H9 (cell line): Measurements from ENCODE around the gene MAPK7. TPM values are rescaled to one million over a fixed set of nuclear protein-coding genes. Genes with fewer than 3 reads are reported as not detected.
A peak's percentile ranks its signal among the peaks of the same experiment; 100 is the strongest.

Experiments used
- DNase-seq: peaks from one replicate; pipeline ENCODE4 v3.0.0-alpha.2; 2017
- H2AFZ ChIP-seq: one replicate; pipeline ENCODE4 v1.6.1; 2013; ENCODE audit warnings: mild to moderate bottlenecking, low read length, control low read depth, moderate library complexity
- H2AK5ac ChIP-seq: 2 replicates; pipeline ENCODE4 v1.6.1; 2013; ENCODE audit warnings: low read length, control low read depth, mixed read lengths; ENCODE audit not compliant: insufficient read length
- H2BK120ac ChIP-seq: one replicate; pipeline ENCODE4 v1.6.1; 2013; ENCODE audit warnings: low read depth, mild to moderate bottlenecking, low read length, control low read depth, inconsistent platforms; ENCODE audit not compliant: poor library complexity, severe bottlenecking
- H2BK12ac ChIP-seq: 2 replicates; pipeline ENCODE4 v1.6.1; 2013; ENCODE audit warnings: low read length, control low read depth, mixed read lengths, low read depth; ENCODE audit not compliant: insufficient read length
- H2BK15ac ChIP-seq: 2 replicates; pipeline ENCODE4 v1.6.1; 2013; ENCODE audit warnings: low read depth, low read length, control low read depth
- H2BK20ac ChIP-seq: one replicate; pipeline ENCODE4 v1.6.1; 2013; ENCODE audit warnings: low read depth, mild to moderate bottlenecking, low read length, control low read depth, inconsistent platforms; ENCODE audit not compliant: poor library complexity, severe bottlenecking
- H2BK5ac ChIP-seq: 2 replicates; pipeline ENCODE4 v1.6.1; 2013; ENCODE audit warnings: low read length, control low read depth, mixed read lengths; ENCODE audit not compliant: insufficient read length
- H3K14ac ChIP-seq: 2 replicates; pipeline ENCODE4 v1.6.1; 2013; ENCODE audit warnings: low read length, control low read depth; ENCODE audit not compliant: insufficient read depth
- H3K18ac ChIP-seq: 2 replicates; pipeline ENCODE4 v1.6.1; 2013; ENCODE audit warnings: low read depth, mild to moderate bottlenecking, mixed read lengths, low read length, control low read depth; ENCODE audit not compliant: insufficient read length
- H3K23ac ChIP-seq: 2 replicates; pipeline ENCODE4 v1.6.1; 2013; ENCODE audit warnings: low read length, control low read depth, mixed read lengths, low read depth; ENCODE audit not compliant: insufficient read length
- H3K23me2 ChIP-seq: 2 replicates; pipeline ENCODE4 v1.6.1; 2013; ENCODE audit warnings: low read depth, mild to moderate bottlenecking, mixed read lengths, low read length, control low read depth; ENCODE audit not compliant: insufficient read length, poor library complexity, severe bottlenecking
- H3K27ac ChIP-seq: 2 replicates; pipeline ENCODE4 v1.5.1; 2013; ENCODE audit warnings: low read length, control low read depth, mixed read lengths, low read depth; ENCODE audit not compliant: insufficient read length
- H3K27me3 ChIP-seq: 2 replicates; pipeline ENCODE4 v1.6.1; 2013; ENCODE audit warnings: low read length, control low read depth, inconsistent platforms; ENCODE audit not compliant: insufficient read depth
- H3K4ac ChIP-seq: 2 replicates; pipeline ENCODE4 v1.6.1; 2013; ENCODE audit warnings: low read depth, mild to moderate bottlenecking, control low read depth, inconsistent platforms, low read length, moderate library complexity
- H3K4me1 ChIP-seq: 2 replicates; pipeline ENCODE4 v1.6.1; 2013; ENCODE audit warnings: low read length, control low read depth, inconsistent platforms; ENCODE audit not compliant: insufficient read depth
- H3K4me2 ChIP-seq: 2 replicates; pipeline ENCODE4 v1.6.1; 2013; ENCODE audit warnings: low read length, control low read depth, mixed read lengths; ENCODE audit not compliant: insufficient read length, insufficient read depth
- H3K56ac ChIP-seq: 2 replicates; pipeline ENCODE4 v1.6.1; 2013; ENCODE audit warnings: low read depth, mild to moderate bottlenecking, mixed read lengths, low read length, control low read depth; ENCODE audit not compliant: insufficient read length
- H3K79me1 ChIP-seq: 2 replicates; pipeline ENCODE4 v1.6.1; 2013; ENCODE audit warnings: low read depth, mild to moderate bottlenecking, moderate library complexity, low read length, control low read depth, inconsistent platforms; ENCODE audit not compliant: insufficient read depth, poor library complexity, severe bottlenecking
- H3K79me2 ChIP-seq: 2 replicates; pipeline ENCODE4 v1.6.1; 2013; ENCODE audit warnings: low read length, control low read depth, inconsistent platforms; ENCODE audit not compliant: insufficient read depth
- H3K9ac ChIP-seq: 2 replicates; pipeline ENCODE4 v1.6.1; 2013; ENCODE audit warnings: low read length, control low read depth, mixed read lengths; ENCODE audit not compliant: insufficient read length; ENCODE audit errors: extremely low read depth
- H3K9me3 ChIP-seq: one replicate; pipeline ENCODE4 v1.6.1; 2013; ENCODE audit warnings: low read depth, low read length, inconsistent platforms; ENCODE audit not compliant: control insufficient read depth
- H3T11ph ChIP-seq: one replicate; pipeline ENCODE4 v1.6.1; 2013; ENCODE audit warnings: mild to moderate bottlenecking, low read length, control low read depth, inconsistent platforms
- H4K20me1 ChIP-seq: one replicate; pipeline ENCODE4 v1.6.1; 2013; ENCODE audit not compliant: control insufficient read depth, insufficient read length, insufficient read depth
- H4K5ac ChIP-seq: 2 replicates; pipeline ENCODE4 v1.6.1; 2013; ENCODE audit warnings: low read depth, mild to moderate bottlenecking, mixed read lengths, low read length, control low read depth; ENCODE audit not compliant: insufficient read length
- H4K8ac ChIP-seq: replicated peaks from 2 replicates; pipeline ENCODE4 v1.6.1; 2013; ENCODE audit warnings: low read length, control low read depth, mixed read lengths, low read depth; ENCODE audit not compliant: insufficient read length
- H4K91ac ChIP-seq: 2 replicates; pipeline ENCODE4 v1.6.1; 2013; ENCODE audit warnings: low read depth, mild to moderate bottlenecking, moderate library complexity, mixed read lengths, low read length, control low read depth; ENCODE audit not compliant: insufficient read length
- H3K27ac Mint-ChIP-seq, 3 experiments: 2 replicates in 2 of 3; 3 replicates in 1 of 3; pipeline ENCODE4 v1.8.0; 2020 to 2021; ENCODE audit warnings: mixed read lengths in 3 of 3, mild to moderate bottlenecking in 1 of 3, moderate library complexity in 1 of 3
- H3K27me3 Mint-ChIP-seq: 2 replicates; pipeline ENCODE4 v1.8.0; 2021; ENCODE audit warnings: low read depth, mild to moderate bottlenecking, moderate library complexity, mixed read lengths
- H3K36me3 Mint-ChIP-seq, 3 experiments: 2 replicates in 2 of 3; 3 replicates in 1 of 3; pipeline ENCODE4 v1.8.0; 2020 to 2021; ENCODE audit warnings: low read depth in 3 of 3, mixed read lengths in 3 of 3; ENCODE audit not compliant: insufficient read depth in 1 of 3
- H3K4me1 Mint-ChIP-seq, 2 experiments: 2 replicates each; pipeline ENCODE4 v1.8.0; 2020; ENCODE audit warnings: mixed read lengths in 2 of 2
- H3K4me3 Mint-ChIP-seq, 2 experiments: 2 replicates in 1 of 2; 3 replicates in 1 of 2; pipeline ENCODE4 v1.8.0; 2020 to 2021; ENCODE audit warnings: mild to moderate bottlenecking in 2 of 2, mixed read lengths in 2 of 2, moderate library complexity in 1 of 2
- H3K9me3 Mint-ChIP-seq, 2 experiments: 2 replicates in 1 of 2; 3 replicates in 1 of 2; pipeline ENCODE4 v1.8.0; 2020; ENCODE audit warnings: mild to moderate bottlenecking in 2 of 2, mixed read lengths in 2 of 2, moderate library complexity in 1 of 2
- CTCF ChIP-seq: fragments of 200-600 bp; sonication (generic); conservative IDR thresholded peaks from 3 replicates; pipeline ENCODE4 v1.8.0; 2021; ENCODE audit warnings: antibody characterized with exemption, mild to moderate bottlenecking
- WGBS: extraction: QIAGEN DNeasy Blood & Tissue Kit; methylation state at CpG from one replicate; pipeline ENCODE4 v1.1.7; 2013; ENCODE audit warnings: missing lambda C conversion rate, low lambda C conversion rate, mixed read lengths; ENCODE audit not compliant: insufficient read length; ENCODE audit errors: extremely low coverage; 5-methylcytosine and 5-hydroxymethylcytosine counted together
- total RNA-seq: library from RNA; stranded (reverse); gene quantifications from 2 replicates; pipeline ENCODE4 v1.2.1, GENCODE V29; 2021

The MAPK7 gene
- total RNA-seq, 1 experiment from 2014 or later, result 43.8 TPM

- Mint-ChIP-seq H3K4me3 (no peak overlapping the region), H3K9me3 (peaks cover 0 to 2% of the 10 kb centered on the region in 2 experiments; a peak in 1 of 5 replicates), H3K36me3 (peaks cover 33 to 54% (median 52%) of the 10 kb centered on the region in 3 experiments), H3K27me3 (no peaks in the 10 kb centered on the region), H3K4me1 (peaks cover 28 to 43% of the 10 kb centered on the region in 2 experiments), H3K27ac (peak overlapping the region in 2 of 3 experiments; percentile 64 to 97; a peak in 4 of 7 replicates)
- no peaks in the 10 kb centered on the region for H3K27me3 ChIP-seq
- H4K91ac ChIP-seq, result no peak overlapping the region
- H3K4me1 ChIP-seq, result peaks cover 4% of the 10 kb centered on the region; the same call in 1 of the 2 replicates
- H3K56ac ChIP-seq, result no peak overlapping the region
- no peak overlapping the region for H3T11ph ChIP-seq
- no peak overlapping the region for H2BK15ac ChIP-seq
- no peak for DNase-seq
- no peaks in the 10 kb centered on the region for H4K20me1 ChIP-seq
- no peak overlapping the region for H2BK120ac ChIP-seq
- H3K18ac ChIP-seq, result no peak overlapping the region
- H3K4me2 ChIP-seq, result no peak overlapping the region
- H3K4ac ChIP-seq, result no peak overlapping the region
- no peak overlapping the region for H2AFZ ChIP-seq
- H3K9me3 ChIP-seq, result no peaks in the 10 kb centered on the region
- H3K9ac ChIP-seq, result no peak overlapping the region
- H3K23me2 ChIP-seq, result no peaks in the 10 kb centered on the region
- no peak overlapping the region for H2AK5ac ChIP-seq
- no peak overlapping the region for H4K8ac ChIP-seq
- H3K79me2 ChIP-seq, result no peaks in the 10 kb centered on the region
- no CpG with 5 or more reads among the region's 16 CpGs for WGBS
- no peak overlapping the region for H4K5ac ChIP-seq
- H2BK20ac ChIP-seq, result no peak overlapping the region
- H2BK5ac ChIP-seq, result no peak overlapping the region
- no peak overlapping the region for H2BK12ac ChIP-seq
- H3K14ac ChIP-seq, result no peak overlapping the region
- TF ChIP-seq CTCF, result no peak
- no peak overlapping the region for H3K23ac ChIP-seq
- no peaks in the 10 kb centered on the region for H3K79me1 ChIP-seq
- H3K27ac ChIP-seq, result no peak overlapping the region
These were observed 6.6 kb downstream of the MAPK7 start for GRCh38 chr17:19384723-19385391.
